ENCODE results near the gene CCDC178.
"Not testable (repeated sequence)": the region's sequence is repeated elsewhere in the genome, so short reads cannot be mapped to it uniquely, and the experiment has no call there.

CCDC178 gene

DNA sequence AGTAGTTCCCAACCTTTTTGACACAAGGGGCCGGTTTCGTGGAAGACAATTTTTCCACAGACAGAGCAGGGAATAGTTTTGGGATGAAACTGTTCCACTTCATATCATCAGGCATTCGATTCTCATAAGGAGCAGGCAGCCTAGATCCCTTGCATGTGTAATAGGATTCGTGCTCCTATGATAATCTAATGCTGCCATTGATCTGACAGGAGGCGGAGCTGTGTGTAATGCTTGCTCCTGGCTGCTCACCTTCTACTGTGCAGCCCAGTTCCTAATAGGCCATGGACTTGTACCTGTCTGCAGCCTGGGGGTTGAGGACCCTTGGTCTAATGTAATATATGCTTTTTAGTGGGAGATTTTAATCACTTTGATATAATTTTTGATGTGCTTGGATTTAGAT is 479.0 kb downstream of the CCDC178 start:
- no peaks in the 10 kb centered on the region for H3K4me1 ChIP-seq (ENCODE audit: control insufficient read depth, insufficient read depth, low read length, poor library complexity, severe bottlenecking)
- WGBS, 2 experiments (ENCODE audit: insufficient coverage in 2 of 2), result 88 to 95% methylated on average over 3 of the region's 5 CpGs
- no peaks in the 10 kb centered on the region for H3K9me3 ChIP-seq (ENCODE audit: control insufficient read depth, low read length)
- H3K27ac ChIP-seq (ENCODE audit: low read depth, low read length, severe bottlenecking), result no peak overlapping the region
- no peak overlapping the region for H3K4me3 ChIP-seq (ENCODE audit: extremely low read depth, insufficient read depth, low read length, poor library complexity, severe bottlenecking)
- H3K36me3 ChIP-seq (ENCODE audit: control insufficient read depth, insufficient read depth, low read length), result no peaks in the 10 kb centered on the region

DNA sequence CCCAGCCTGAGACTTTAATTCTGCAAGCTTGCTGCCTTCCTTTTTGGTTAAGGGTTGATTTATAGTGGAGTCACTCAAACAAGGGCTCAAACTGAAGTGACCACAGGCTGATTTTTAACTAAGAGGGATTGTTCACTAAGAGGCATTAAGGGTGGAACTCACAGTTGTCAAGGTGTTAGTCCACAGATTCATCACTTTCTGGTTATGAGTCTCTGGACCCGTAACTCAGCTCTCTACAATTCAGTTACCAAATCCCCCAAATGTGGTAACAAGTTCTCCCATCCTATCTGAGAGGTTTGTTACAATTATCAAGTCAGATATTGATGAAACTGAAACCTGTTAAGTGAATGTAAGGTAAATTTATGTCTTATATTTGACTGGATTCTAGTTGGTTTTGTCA is 481.8 kb downstream of the CCDC178 start:
- no CpG with 5 or more reads among the region's 1 CpG for WGBS, 2 experiments (ENCODE audit: insufficient coverage in 2 of 2)
- H3K4me3 ChIP-seq (ENCODE audit: extremely low read depth, insufficient read depth, low read length, poor library complexity, severe bottlenecking), result no peak overlapping the region
- no peaks in the 10 kb centered on the region for H3K9me3 ChIP-seq (ENCODE audit: control insufficient read depth, low read length)
- H3K27ac ChIP-seq (ENCODE audit: low read depth, low read length, severe bottlenecking), result no peak overlapping the region
- H3K36me3 ChIP-seq (ENCODE audit: control insufficient read depth, insufficient read depth, low read length), result no peaks in the 10 kb centered on the region
- no peaks in the 10 kb centered on the region for H3K4me1 ChIP-seq (ENCODE audit: control insufficient read depth, insufficient read depth, low read length, poor library complexity, severe bottlenecking)

DNA sequence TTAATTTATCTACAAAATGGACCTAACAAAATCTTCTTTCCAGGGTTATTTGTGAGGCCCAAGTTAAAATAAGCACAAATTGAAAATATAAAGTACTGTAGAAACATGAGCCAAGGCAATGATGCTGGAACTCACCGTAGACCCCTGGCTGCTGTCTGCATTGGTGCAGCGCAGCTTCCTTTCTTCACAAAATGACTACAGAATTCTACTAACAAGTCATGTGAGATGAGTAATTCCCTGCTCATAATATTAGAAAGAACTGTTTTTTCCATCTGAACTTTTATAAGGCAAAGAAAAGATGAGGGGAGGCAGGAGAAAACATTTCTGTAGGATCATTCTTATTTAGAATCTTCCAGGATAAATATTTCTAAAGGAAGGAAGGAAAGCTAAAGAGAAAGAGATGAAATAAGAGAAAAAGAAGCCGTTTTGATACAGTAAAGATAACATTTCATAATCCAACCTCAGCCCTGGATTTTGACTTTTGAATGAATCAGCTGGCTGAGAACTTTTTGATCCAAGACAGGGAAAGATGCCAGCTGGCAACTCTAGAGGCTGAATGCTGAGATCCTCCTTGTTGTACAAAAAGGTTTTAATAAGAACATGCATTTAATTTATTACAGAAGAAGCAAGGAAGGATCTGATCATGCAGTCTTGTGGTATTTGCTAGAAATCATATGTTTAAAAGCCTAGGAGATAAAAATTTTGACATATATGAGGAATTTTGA is 483.8 kb downstream of the CCDC178 start:
- Histone ChIP-seq H3K9me3 (ENCODE audit: control insufficient read depth, low read length) (peaks cover 8% of the 10 kb centered on the region), H3K4me3 (ENCODE audit: extremely low read depth, insufficient read depth, low read length, poor library complexity, severe bottlenecking) (no peak overlapping the region), H3K4me1 (ENCODE audit: control insufficient read depth, insufficient read depth, low read length, poor library complexity, severe bottlenecking) (no peaks in the 10 kb centered on the region), H3K36me3 (ENCODE audit: control insufficient read depth, insufficient read depth, low read length) (no peaks in the 10 kb centered on the region), H3K27ac (ENCODE audit: low read depth, low read length, severe bottlenecking) (no peak overlapping the region)
- WGBS, 2 experiments (ENCODE audit: insufficient coverage in 2 of 2), result no CpG with 5 or more reads among the region's 3 CpGs

DNA sequence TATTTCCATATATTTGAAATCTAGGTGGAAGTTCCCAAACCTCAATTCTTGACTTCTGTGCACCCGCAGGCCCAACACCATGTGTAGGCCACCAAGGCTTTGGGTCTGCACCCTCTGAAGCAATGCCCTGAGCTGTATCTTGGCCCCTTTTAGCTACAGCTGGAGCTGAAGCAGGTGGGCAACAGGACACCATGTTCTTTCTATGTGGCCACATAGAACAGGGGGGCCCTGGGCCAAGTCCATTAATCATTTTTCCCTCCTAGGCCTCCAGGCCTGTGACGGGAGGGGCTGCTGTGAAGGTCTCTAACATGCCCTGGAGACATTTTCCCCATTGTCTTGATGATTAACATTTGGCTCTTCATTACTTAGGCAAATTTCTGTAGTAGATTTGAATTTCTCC is 488.2 kb downstream of the CCDC178 start:
- not testable (repeated sequence) for H3K36me3 ChIP-seq (ENCODE audit: control insufficient read depth, insufficient read depth, low read length); H3K27ac ChIP-seq (ENCODE audit: low read depth, low read length, severe bottlenecking); H3K4me1 ChIP-seq (ENCODE audit: control insufficient read depth, insufficient read depth, low read length, poor library complexity, severe bottlenecking); H3K4me3 ChIP-seq (ENCODE audit: extremely low read depth, insufficient read depth, low read length, poor library complexity, severe bottlenecking); H3K9me3 ChIP-seq (ENCODE audit: control insufficient read depth, low read length)
- 53 to 100% methylated on average over 1 to 2 of the region's 2 CpGs for WGBS, 2 experiments (ENCODE audit: insufficient coverage in 2 of 2)

DNA sequence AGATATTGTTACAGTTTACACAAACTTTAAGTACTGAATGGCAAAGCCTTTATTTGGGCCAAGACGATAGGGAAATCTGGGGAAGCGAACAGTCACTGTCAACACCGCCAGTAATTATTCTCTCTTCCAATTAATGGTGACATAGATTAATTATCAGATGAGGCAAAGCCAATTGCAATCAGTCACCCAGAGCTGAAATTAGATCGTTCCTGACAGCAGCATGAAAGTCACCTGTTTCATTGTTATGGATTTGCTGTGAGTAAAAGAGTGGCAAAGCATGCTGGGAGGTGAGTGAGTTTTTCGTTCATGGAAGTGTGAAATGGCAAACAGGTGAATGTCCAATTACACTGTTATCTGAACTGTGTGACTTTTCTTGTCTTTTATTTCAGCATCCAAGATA is 502.9 kb downstream of the CCDC178 start:
- Histone ChIP-seq H3K36me3 (ENCODE audit: control insufficient read depth, insufficient read depth, low read length) (no peaks in the 10 kb centered on the region), H3K4me3 (ENCODE audit: extremely low read depth, insufficient read depth, low read length, poor library complexity, severe bottlenecking) (no peak overlapping the region), H3K9me3 (ENCODE audit: control insufficient read depth, low read length) (no peaks in the 10 kb centered on the region), H3K27ac (ENCODE audit: low read depth, low read length, severe bottlenecking) (no peak overlapping the region), H3K4me1 (ENCODE audit: control insufficient read depth, insufficient read depth, low read length, poor library complexity, severe bottlenecking) (no peaks in the 10 kb centered on the region)
- 56 to 69% methylated on average over 2 to 3 of the region's 5 CpGs for whole genome bisulfite sequencing, 2 experiments (ENCODE audit: insufficient coverage in 2 of 2)

DNA sequence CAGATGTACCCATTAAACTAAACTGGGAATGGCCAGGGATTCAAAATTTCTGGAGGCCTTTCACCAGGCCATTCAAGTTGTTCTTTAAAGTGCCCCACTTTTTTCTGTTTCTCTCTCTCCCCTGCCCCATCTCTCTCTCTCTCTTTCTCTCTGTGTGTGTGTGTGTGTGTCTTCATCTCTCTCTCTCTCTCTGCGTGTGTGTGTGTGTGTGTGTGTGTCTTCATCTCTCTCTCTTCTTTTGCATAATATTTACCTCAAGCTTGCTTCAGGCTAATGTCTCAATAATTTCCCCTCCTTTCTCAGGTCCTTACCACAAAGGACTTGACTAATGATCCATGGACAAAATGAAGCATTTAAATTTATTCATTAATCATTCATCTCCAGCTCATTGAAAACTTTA is 503.5 kb downstream of the CCDC178 start:
- no peak overlapping the region for H3K27ac ChIP-seq (ENCODE audit: low read depth, low read length, severe bottlenecking)
- H3K4me1 ChIP-seq (ENCODE audit: control insufficient read depth, insufficient read depth, low read length, poor library complexity, severe bottlenecking), result no peaks in the 10 kb centered on the region
- H3K36me3 ChIP-seq (ENCODE audit: control insufficient read depth, insufficient read depth, low read length), result no peaks in the 10 kb centered on the region
- H3K4me3 ChIP-seq (ENCODE audit: extremely low read depth, insufficient read depth, low read length, poor library complexity, severe bottlenecking), result no peak overlapping the region
- no CpG with 5 or more reads among the region's 1 CpG for WGBS, 2 experiments (ENCODE audit: insufficient coverage in 2 of 2)
- H3K9me3 ChIP-seq (ENCODE audit: control insufficient read depth, low read length), result no peaks in the 10 kb centered on the region

DNA sequence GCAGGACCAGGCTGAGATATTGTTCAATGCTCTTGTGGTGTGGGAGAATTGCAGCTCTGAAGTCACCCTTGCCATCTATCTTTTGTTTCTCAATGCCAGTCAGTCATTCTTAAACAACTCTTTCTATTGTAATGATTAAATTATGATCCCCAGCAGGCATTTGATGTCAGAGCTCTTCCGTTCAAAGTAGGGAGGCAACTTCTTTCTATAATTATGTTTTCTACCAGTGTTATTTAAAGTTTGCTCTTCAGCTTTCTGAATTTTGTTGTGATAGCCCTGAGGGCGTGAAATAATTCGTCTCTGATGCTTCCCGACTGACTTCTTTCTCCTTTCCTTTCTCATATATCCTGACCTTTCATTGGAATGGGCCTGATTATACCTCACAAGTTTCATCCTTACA is 506.3 kb downstream of the CCDC178 start:
- Histone ChIP-seq H3K4me1 (ENCODE audit: control insufficient read depth, insufficient read depth, low read length, poor library complexity, severe bottlenecking) (no peaks in the 10 kb centered on the region), H3K36me3 (ENCODE audit: control insufficient read depth, insufficient read depth, low read length) (no peaks in the 10 kb centered on the region), H3K4me3 (ENCODE audit: extremely low read depth, insufficient read depth, low read length, poor library complexity, severe bottlenecking) (no peak overlapping the region), H3K9me3 (ENCODE audit: control insufficient read depth, low read length) (no peaks in the 10 kb centered on the region), H3K27ac (ENCODE audit: low read depth, low read length, severe bottlenecking) (no peak overlapping the region)
- no CpG with 5 or more reads among the region's 4 CpGs for WGBS, 2 experiments (ENCODE audit: insufficient coverage in 2 of 2)

DNA sequence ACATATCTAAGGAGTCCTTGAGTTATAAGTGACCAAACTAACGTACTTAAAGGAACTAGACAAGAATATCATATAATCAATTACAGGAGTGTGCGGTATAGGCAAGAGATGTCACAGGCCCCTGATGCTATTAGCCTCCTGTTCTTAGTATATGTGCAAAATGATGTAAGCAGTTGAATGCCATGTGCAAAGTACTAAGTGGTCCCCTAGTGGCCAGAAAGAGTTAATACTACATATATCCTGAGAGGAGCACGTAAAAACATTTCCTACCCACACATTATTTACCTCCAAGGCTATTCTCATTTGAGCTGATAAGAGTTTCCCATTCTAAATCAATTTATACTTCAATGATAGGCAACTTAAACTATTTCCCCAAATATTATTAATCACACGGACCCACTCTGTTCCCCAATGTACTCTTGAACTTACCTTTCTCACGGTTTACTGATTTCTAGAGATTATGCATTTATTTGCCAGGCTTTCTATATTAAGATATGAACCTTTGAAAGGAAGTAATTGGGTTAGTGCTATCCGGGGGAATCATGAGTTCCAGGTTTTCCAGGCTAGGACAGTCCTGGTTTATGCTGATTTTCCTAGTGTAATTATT is 509.7 kb downstream of the CCDC178 start:
- H3K4me1 ChIP-seq (ENCODE audit: control insufficient read depth, insufficient read depth, low read length, poor library complexity, severe bottlenecking), result no peaks in the 10 kb centered on the region
- H3K27ac ChIP-seq (ENCODE audit: low read depth, low read length, severe bottlenecking), result no peak overlapping the region
- H3K36me3 ChIP-seq (ENCODE audit: control insufficient read depth, insufficient read depth, low read length), result no peaks in the 10 kb centered on the region
- H3K9me3 ChIP-seq (ENCODE audit: control insufficient read depth, low read length), result no peaks in the 10 kb centered on the region
- no peak overlapping the region for H3K4me3 ChIP-seq (ENCODE audit: extremely low read depth, insufficient read depth, low read length, poor library complexity, severe bottlenecking)
- WGBS, 2 experiments (ENCODE audit: insufficient coverage in 2 of 2), result 29 to 30% methylated on average over 1 of the region's 6 CpGs

DNA sequence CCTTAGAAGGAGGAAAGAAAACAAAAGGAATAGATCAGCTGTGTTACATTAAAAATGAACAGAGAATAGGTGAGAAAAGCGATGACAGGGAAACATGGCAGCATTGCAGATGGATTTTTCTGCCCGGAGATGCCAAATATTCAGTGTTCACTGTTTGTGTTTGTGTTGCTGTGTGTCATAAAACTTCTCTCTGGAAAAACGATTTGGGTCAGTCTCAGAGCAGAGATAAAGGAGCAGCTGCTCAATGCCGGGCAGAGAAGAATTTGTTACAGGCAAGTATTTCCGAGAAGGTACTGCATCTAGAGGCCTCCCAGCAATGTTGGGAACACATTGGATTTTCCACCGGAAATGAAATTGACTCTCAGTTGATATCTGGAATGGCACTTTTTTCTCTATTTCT is 511.3 kb downstream of the CCDC178 start:
- H3K4me1 ChIP-seq (ENCODE audit: control insufficient read depth, insufficient read depth, low read length, poor library complexity, severe bottlenecking), result no peaks in the 10 kb centered on the region
- H3K36me3 ChIP-seq (ENCODE audit: control insufficient read depth, insufficient read depth, low read length), result no peaks in the 10 kb centered on the region
- H3K4me3 ChIP-seq (ENCODE audit: extremely low read depth, insufficient read depth, low read length, poor library complexity, severe bottlenecking), result no peak overlapping the region
- H3K9me3 ChIP-seq (ENCODE audit: control insufficient read depth, low read length), result no peaks in the 10 kb centered on the region
- WGBS, 2 experiments (ENCODE audit: insufficient coverage in 2 of 2), result 83 to 87% methylated on average over 5 to 6 of the region's 6 CpGs
- no peak overlapping the region for H3K27ac ChIP-seq (ENCODE audit: low read depth, low read length, severe bottlenecking)

DNA sequence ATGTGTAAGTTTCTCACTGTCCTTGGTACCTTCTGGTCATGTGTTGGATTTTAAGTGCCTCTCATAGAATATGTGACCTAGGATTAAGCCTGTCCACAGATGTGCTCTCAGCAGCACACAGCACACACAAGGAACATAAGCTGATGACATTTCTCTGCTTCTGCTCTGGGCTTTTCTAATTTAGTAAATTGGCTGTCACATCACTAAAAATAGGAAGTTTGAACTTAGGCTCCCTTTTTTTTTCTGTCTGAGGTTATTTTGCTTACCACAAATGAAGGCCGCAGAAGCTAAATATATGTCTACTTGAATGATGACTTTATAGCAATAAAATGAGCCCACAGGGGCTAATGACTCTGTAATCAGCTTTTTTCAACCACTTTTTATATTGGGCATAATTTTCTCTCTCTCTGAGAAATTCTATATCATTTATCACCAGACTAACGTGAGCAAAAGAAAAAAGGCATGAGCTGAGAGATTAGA is 517.5 kb downstream of the CCDC178 start:
- Histone ChIP-seq H3K4me3 (ENCODE audit: extremely low read depth, insufficient read depth, low read length, poor library complexity, severe bottlenecking) (no peak overlapping the region), H3K9me3 (ENCODE audit: control insufficient read depth, low read length) (no peaks in the 10 kb centered on the region), H3K4me1 (ENCODE audit: control insufficient read depth, insufficient read depth, low read length, poor library complexity, severe bottlenecking) (peaks cover 15% of the 10 kb centered on the region), H3K36me3 (ENCODE audit: control insufficient read depth, insufficient read depth, low read length) (no peaks in the 10 kb centered on the region), H3K27ac (ENCODE audit: low read depth, low read length, severe bottlenecking) (no peak overlapping the region)
- WGBS, 2 experiments (ENCODE audit: insufficient coverage in 2 of 2), result 86% methylated on average over 1 of the region's 2 CpGs; no CpG with 5 or more reads in 1 of the 2 experiments

Data from mesodermal cell (in vitro differentiated cells).